Fibroblast of lung (primary cell): ENCODE data around the gene SGK2. TPM values are rescaled to one million over a fixed set of nuclear protein-coding genes. Genes with fewer than 3 reads are reported as not detected.

Experiments used
- DNase-seq, 2 donors: peaks; one replicate each; pipeline versions ENCODE4 v3.0.0 to v3.0.0-alpha.2; 2010; ENCODE audit warnings: low read depth in 2 of 2
- H2AFZ ChIP-seq: 2 replicates; pipeline ENCODE4 v1.5.1; 2012; ENCODE audit warnings: low read length, control low read depth, inconsistent platforms
- H3K27ac ChIP-seq: 2 replicates; pipeline ENCODE4 v1.5.1; 2011; ENCODE audit warnings: low read length, control low read depth; ENCODE audit not compliant: insufficient read depth
- H3K27me3 ChIP-seq: 2 replicates; pipeline ENCODE4 v1.5.1; 2011; ENCODE audit warnings: mild to moderate bottlenecking, low read length; ENCODE audit not compliant: control insufficient read depth, insufficient read depth
- H3K36me3 ChIP-seq: 2 replicates; pipeline ENCODE4 v1.5.1; 2011; ENCODE audit warnings: low read length; ENCODE audit not compliant: control insufficient read depth, insufficient read depth
- H3K4me1 ChIP-seq: 2 replicates; pipeline ENCODE4 v1.5.1; 2011; ENCODE audit warnings: low read length; ENCODE audit not compliant: control insufficient read depth, insufficient read depth; ENCODE audit errors: extremely low read depth
- H3K4me2 ChIP-seq: 2 replicates; pipeline ENCODE4 v1.5.1; 2011; ENCODE audit warnings: low read length, control low read depth; ENCODE audit not compliant: insufficient read depth; ENCODE audit errors: extremely low read depth
- H3K4me3 ChIP-seq, 4 experiments: fragments of 200-600 bp in 1 of 4; sonication (generic) in 1 of 4; replicated peaks in 1 of 4; 2 replicates each; pipeline ENCODE4 v1.5.1; 2011 to 2016; ENCODE audit warnings: low read length in 4 of 4, low read depth in 3 of 4, mild to moderate bottlenecking in 3 of 4, control low read depth in 2 of 4, inconsistent platforms in 1 of 4, mixed read lengths in 1 of 4; ENCODE audit not compliant: insufficient read depth in 1 of 4; ENCODE audit errors: control extremely low read depth in 1 of 4
- H3K79me2 ChIP-seq: 2 replicates; pipeline ENCODE4 v1.5.1; 2012; ENCODE audit warnings: mild to moderate bottlenecking, low read length, inconsistent platforms; ENCODE audit not compliant: control insufficient read depth, insufficient read depth
- H3K9ac ChIP-seq: 2 replicates; pipeline ENCODE4 v1.5.1; 2011; ENCODE audit warnings: mild to moderate bottlenecking, low read length, control low read depth; ENCODE audit not compliant: insufficient read depth
- H3K9me3 ChIP-seq: 2 replicates; pipeline ENCODE4 v1.5.1; 2012; ENCODE audit warnings: low read depth, low read length; ENCODE audit not compliant: control insufficient read depth, insufficient read depth
- H4K20me1 ChIP-seq: 2 replicates; pipeline ENCODE4 v1.5.1; 2011; ENCODE audit warnings: low read length; ENCODE audit not compliant: control insufficient read depth, insufficient read depth; ENCODE audit errors: extremely low read depth
- EZH2 ChIP-seq: IDR thresholded peaks from 2 replicates; pipeline ENCODE4 v1.5.1; 2012; ENCODE audit warnings: low read length, control low read depth, mild to moderate bottlenecking; ENCODE audit errors: missing control alignments
- polyA plus RNA-seq, 2 donors: library from polyadenylated mRNA; depleted of rRNA in 1 of 2; stranded (reverse) in 1 of 2; unstranded in 1 of 2; fragments of >200 nt; gene quantifications; 2 replicates each; pipeline ENCODE4 v1.2.1, GENCODE V29; 2011 to 2012; ENCODE audit warnings: missing spikeins in 1 of 2
- total RNA-seq: library from RNA; depleted of rRNA; stranded (reverse); fragments of >200 nt; gene quantifications from 2 replicates; pipeline ENCODE4 v1.2.1, GENCODE V29; 2014
- TF ChIP-seq, protein P1 (sequence below), 2 donors: IDR thresholded peaks in 1 of 2; conservative IDR thresholded peaks in 1 of 2; 1 replicate in 1 of 2; 2 replicates in 1 of 2; pipeline ENCODE4 v1.5.1; 2011 to 2012; ENCODE audit warnings: low read length in 2 of 2, control low read depth in 1 of 2, inconsistent platforms in 1 of 2, low read depth in 1 of 2, mild to moderate bottlenecking in 1 of 2

The SGK2 gene
- total and polyA plus RNA-seq, 2 donors (not counting 1 experiment from before 2014, with no cell fraction given): 0.05 to 0.66 TPM

DNA sequence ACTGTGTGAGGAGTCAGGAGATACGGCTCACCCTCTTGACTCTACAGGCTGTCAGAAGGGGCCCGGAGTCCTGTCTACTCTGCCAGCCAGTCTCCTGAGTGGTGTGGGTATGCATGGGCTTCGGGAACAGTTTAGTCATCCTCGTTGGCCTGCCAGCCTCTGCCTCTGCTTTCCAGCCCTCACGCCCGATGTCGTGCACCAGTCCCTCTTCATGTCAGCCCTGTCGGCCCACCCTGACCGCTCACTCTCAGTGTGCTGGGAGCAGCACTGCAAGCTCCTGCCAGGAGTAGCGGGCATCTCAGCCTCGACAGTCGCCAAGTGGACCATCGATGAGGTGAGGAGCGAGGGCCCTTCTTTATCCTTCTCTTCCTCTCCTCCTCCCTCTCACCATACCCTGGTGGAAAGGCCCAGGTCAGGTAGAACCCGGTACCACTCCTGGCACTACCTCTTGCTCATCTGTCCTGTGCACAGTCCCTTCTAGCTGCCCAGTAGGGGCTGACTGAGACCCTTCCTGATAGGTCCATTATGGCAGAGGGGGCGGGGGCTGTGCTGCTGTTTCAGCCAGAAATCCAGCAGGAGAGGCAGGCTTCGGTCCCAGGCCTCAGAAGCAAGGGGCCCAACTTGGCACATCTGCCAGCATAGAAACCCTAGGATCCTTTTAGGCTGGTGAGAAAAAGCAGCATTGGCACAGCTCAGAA, 18.7 kb upstream of the SGK2 start:
- no peak overlapping the region for H3K27ac ChIP-seq
- H3K4me1 ChIP-seq: no peaks in the 10 kb centered on the region
- TF ChIP-seq, protein P1, sequence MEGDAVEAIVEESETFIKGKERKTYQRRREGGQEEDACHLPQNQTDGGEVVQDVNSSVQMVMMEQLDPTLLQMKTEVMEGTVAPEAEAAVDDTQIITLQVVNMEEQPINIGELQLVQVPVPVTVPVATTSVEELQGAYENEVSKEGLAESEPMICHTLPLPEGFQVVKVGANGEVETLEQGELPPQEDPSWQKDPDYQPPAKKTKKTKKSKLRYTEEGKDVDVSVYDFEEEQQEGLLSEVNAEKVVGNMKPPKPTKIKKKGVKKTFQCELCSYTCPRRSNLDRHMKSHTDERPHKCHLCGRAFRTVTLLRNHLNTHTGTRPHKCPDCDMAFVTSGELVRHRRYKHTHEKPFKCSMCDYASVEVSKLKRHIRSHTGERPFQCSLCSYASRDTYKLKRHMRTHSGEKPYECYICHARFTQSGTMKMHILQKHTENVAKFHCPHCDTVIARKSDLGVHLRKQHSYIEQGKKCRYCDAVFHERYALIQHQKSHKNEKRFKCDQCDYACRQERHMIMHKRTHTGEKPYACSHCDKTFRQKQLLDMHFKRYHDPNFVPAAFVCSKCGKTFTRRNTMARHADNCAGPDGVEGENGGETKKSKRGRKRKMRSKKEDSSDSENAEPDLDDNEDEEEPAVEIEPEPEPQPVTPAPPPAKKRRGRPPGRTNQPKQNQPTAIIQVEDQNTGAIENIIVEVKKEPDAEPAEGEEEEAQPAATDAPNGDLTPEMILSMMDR (conservative IDR thresholded peaks at IDR 0.05 in 1 of 2, IDR thresholded peaks at IDR 0.05 in 1 of 2; ENCODE audit: low read depth in 1 of 2, low read length in 2 of 2): no peak
- H3K79me2 ChIP-seq: no peaks in the 10 kb centered on the region
- no peak overlapping the region for H3K9ac ChIP-seq
- H3K36me3 ChIP-seq: no peaks in the 10 kb centered on the region
- no peaks in the 10 kb centered on the region for H4K20me1 ChIP-seq
- no peak for DNase-seq
- H3K27me3 ChIP-seq: no peaks in the 10 kb centered on the region
- no peak overlapping the region for H3K4me2 ChIP-seq
- H2AFZ ChIP-seq: no peak overlapping the region
- H3K4me3 ChIP-seq: no peak overlapping the region
- H3K9me3 ChIP-seq: no peaks in the 10 kb centered on the region

DNA sequence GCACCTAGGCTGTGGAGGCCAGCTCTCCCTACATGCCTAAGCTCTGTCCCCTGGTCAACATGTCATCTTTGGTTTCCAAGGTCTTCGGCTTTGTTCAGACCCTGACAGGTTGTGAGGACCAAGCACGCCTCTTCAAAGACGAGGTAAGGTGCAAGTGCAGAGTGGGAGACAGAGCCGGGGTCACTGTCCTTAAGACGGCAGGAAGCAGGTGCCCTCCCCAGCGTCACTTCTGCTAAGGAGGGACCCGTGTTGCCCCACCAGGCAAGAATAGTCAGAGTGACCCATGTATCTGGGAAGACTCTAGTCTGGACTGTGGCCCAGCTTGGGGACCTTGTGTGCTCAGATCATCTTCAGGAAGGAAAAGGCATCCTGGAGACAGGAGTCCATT, 18.2 kb upstream of the SGK2 start:
- Histone ChIP-seq H2AFZ (no peak overlapping the region), H3K79me2 (no peaks in the 10 kb centered on the region), H3K27ac (no peak overlapping the region), H3K9me3 (no peaks in the 10 kb centered on the region), H4K20me1 (no peaks in the 10 kb centered on the region), H3K4me2 (no peak overlapping the region), H3K4me3 (no peak overlapping the region), H3K36me3 (no peaks in the 10 kb centered on the region), H3K27me3 (no peaks in the 10 kb centered on the region), H3K9ac (no peak overlapping the region), H3K4me1 (no peaks in the 10 kb centered on the region)
- no peak for DNase-seq
- TF ChIP-seq, protein P1 (conservative IDR thresholded peaks at IDR 0.05 in 1 of 2, IDR thresholded peaks at IDR 0.05 in 1 of 2; ENCODE audit: low read depth in 1 of 2, low read length in 2 of 2): no peak

DNA sequence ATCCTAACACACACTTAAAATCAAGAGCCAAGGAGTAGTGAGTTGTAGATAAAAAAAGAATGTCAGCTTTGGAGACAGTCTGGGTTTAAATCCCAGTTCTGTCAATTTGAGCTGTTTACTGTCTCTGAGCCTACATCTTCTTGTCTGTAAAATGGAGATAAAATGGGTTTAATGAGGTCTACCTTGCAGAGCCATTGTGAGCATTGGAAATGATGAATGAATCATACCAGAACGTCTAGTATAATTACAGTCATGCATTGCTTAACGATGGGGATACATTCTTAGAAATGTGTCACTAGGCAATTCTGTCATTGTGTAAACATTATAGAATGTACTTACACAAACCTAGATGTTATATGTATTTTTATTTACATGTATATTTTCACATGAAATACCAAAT, 17.6 kb upstream of the SGK2 start:
- no peak for TF ChIP-seq EZH2
- TF ChIP-seq, protein P1 (conservative IDR thresholded peaks at IDR 0.05 in 1 of 2, IDR thresholded peaks at IDR 0.05 in 1 of 2; ENCODE audit: low read depth in 1 of 2, low read length in 2 of 2): no peak
- no peaks in the 10 kb centered on the region for H3K27me3 ChIP-seq

More for the DNA sequence above, 17.6 kb upstream of the SGK2 start:
- Histone ChIP-seq H3K9me3 (no peaks in the 10 kb centered on the region), H2AFZ (no peak overlapping the region), H3K4me2 (no peak overlapping the region), H3K27ac (no peak overlapping the region), H4K20me1 (no peaks in the 10 kb centered on the region), H3K79me2 (no peaks in the 10 kb centered on the region), H3K36me3 (no peaks in the 10 kb centered on the region), H3K4me1 (no peaks in the 10 kb centered on the region), H3K4me3 (no peak overlapping the region), H3K9ac (no peak overlapping the region)
- peak in 1 of 2 donors; percentile 35 for DNase-seq
